A673 (cell line): ENCODE results near the gene ATG9A.

Experiments used
- EZH2 ChIP-seq: fragments of 200-600 bp; sonication (generic); IDR thresholded peaks from 2 replicates; pipeline ENCODE4 v1.6.1; 2017; ENCODE audit warnings: borderline replicate concordance, low read depth, mild to moderate bottlenecking, mixed read lengths, antibody characterized with exemption, low read length; ENCODE audit not compliant: poor library complexity, severe bottlenecking
- TF ChIP-seq, protein P1 (sequence below): fragments of 300-800, 200-600 bp; sonication (generic); conservative IDR thresholded peaks from 2 replicates; pipeline ENCODE4 v1.5.1; 2017; ENCODE audit warnings: low read depth, mild to moderate bottlenecking, antibody characterized with exemption, low read length, moderate library complexity, mixed read lengths

DNA sequence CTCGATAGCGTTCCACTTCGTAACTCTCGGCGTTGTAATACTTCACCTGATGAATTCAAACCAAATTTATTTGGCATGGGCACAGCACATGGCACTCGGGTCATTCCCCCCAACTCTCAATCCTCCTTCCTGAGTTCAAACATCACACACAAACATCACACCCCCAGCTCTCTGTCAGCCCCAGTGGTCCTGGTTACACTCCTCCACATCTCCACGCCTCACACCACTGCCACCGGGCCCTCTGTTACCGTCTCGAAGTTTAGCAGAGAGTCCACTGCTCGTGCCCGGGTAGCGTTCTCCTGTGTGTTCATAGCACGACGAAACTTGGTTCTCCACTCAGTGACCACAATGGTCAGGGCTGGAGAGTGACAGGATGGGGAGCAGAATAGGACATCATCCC lies 15.3 kb downstream of the ATG9A start:
- TF ChIP-seq, protein P1, sequence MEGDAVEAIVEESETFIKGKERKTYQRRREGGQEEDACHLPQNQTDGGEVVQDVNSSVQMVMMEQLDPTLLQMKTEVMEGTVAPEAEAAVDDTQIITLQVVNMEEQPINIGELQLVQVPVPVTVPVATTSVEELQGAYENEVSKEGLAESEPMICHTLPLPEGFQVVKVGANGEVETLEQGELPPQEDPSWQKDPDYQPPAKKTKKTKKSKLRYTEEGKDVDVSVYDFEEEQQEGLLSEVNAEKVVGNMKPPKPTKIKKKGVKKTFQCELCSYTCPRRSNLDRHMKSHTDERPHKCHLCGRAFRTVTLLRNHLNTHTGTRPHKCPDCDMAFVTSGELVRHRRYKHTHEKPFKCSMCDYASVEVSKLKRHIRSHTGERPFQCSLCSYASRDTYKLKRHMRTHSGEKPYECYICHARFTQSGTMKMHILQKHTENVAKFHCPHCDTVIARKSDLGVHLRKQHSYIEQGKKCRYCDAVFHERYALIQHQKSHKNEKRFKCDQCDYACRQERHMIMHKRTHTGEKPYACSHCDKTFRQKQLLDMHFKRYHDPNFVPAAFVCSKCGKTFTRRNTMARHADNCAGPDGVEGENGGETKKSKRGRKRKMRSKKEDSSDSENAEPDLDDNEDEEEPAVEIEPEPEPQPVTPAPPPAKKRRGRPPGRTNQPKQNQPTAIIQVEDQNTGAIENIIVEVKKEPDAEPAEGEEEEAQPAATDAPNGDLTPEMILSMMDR: no peak
- no peak for TF ChIP-seq EZH2
